PC-3 (cell line): ENCODE results near the gene PLCD1.

Source experiments
- CTCF ChIP-seq: fragments of 300-600 bp; sonication (generic); conservative IDR thresholded peaks from 2 replicates; pipeline ENCODE4 v1.5.1; 2017; ENCODE audit warnings: antibody characterized with exemption, low read depth, mild to moderate bottlenecking, low read length
- EZH2 ChIP-seq: fragments of 300-600 bp; sonication (generic); IDR thresholded peaks from one replicate; pipeline ENCODE4 v1.6.1; 2017; ENCODE audit warnings: antibody characterized with exemption, mild to moderate bottlenecking, low read length; ENCODE audit not compliant: unreplicated experiment

GRCh38 chr3:37971467-37971866 lies 58.0 kb downstream of the PLCD1 start:
- TF ChIP-seq CTCF (no peak), EZH2 (no peak)
